Testis (tissue), 2 donors: ENCODE measurements around the gene NRBF2.

Experiments used
- CTCF ChIP-seq, 3 experiments: fragments of 450-650 bp in 2 of 3; fragments of 200-600 bp in 1 of 3; sonication (generic) in 1 of 3; IDR thresholded peaks; one replicate each; pipeline ENCODE4 v1.5.1; 2016 to 2019; ENCODE audit warnings: antibody characterized with exemption in 3 of 3, mild to moderate bottlenecking in 2 of 3, moderate library complexity in 1 of 3
- POLR2A ChIP-seq: fragments of 450-650 bp; IDR thresholded peaks from one replicate; pipeline ENCODE4 v1.6.1; 2017; ENCODE audit warnings: antibody characterized with exemption, mild to moderate bottlenecking, moderate library complexity

GRCh38 chr10:63171255-63171855 lies 38.2 kb downstream of the NRBF2 start:
- TF ChIP-seq CTCF (IDR thresholded peaks at IDR 0.05), result no peak
- no peak for TF ChIP-seq POLR2A
